Sigmoid colon (tissue), 4 donors: ENCODE data around the gene SMARCAD1.

Source experiments
- POLR2A ChIP-seq, 2 donors: fragments of 450-650 bp; IDR thresholded peaks; one replicate each; pipeline ENCODE4 v1.6.1; 2016; ENCODE audit warnings: antibody characterized with exemption in 2 of 2, mild to moderate bottlenecking in 2 of 2, moderate library complexity in 2 of 2
- POLR2AphosphoS5 ChIP-seq, 4 donors: sonication (generic); formaldehyde crosslinking; IDR thresholded peaks; one replicate each; pipeline ENCODE4 v1.6.1; 2017; ENCODE audit warnings: antibody characterized with exemption in 4 of 4
- TF ChIP-seq, protein P1 (sequence below), 4 experiments: fragments of 450-650 bp in 3 of 4; fragments of 200-600 bp in 1 of 4; IDR thresholded peaks; one replicate each; pipeline ENCODE4 v1.5.1; 2016 to 2019; ENCODE audit warnings: antibody characterized with exemption in 4 of 4, mild to moderate bottlenecking in 3 of 4, moderate library complexity in 2 of 4

DNA sequence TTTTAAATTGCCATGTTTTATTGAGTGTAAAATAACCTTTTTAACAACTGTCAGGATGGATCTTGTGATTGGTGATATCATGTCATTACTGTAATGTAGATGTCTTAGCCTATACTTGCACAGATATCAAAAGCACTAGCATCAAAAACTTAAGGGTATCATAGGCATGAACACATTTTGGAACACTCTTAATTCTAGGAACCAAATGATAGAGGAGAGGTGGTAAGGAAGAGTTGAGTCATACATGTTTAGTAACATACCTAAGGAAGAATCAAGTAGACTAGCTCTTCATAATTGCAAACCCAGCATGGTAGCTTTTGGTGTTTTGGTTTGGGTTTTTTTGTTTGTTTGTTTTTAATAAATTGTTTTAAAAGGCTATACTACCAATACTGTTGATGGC is 43.4 kb downstream of the SMARCAD1 start:
- TF ChIP-seq, protein P1, sequence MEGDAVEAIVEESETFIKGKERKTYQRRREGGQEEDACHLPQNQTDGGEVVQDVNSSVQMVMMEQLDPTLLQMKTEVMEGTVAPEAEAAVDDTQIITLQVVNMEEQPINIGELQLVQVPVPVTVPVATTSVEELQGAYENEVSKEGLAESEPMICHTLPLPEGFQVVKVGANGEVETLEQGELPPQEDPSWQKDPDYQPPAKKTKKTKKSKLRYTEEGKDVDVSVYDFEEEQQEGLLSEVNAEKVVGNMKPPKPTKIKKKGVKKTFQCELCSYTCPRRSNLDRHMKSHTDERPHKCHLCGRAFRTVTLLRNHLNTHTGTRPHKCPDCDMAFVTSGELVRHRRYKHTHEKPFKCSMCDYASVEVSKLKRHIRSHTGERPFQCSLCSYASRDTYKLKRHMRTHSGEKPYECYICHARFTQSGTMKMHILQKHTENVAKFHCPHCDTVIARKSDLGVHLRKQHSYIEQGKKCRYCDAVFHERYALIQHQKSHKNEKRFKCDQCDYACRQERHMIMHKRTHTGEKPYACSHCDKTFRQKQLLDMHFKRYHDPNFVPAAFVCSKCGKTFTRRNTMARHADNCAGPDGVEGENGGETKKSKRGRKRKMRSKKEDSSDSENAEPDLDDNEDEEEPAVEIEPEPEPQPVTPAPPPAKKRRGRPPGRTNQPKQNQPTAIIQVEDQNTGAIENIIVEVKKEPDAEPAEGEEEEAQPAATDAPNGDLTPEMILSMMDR (IDR thresholded peaks at IDR 0.05), result no peak
- no peak for TF ChIP-seq POLR2AphosphoS5 (IDR thresholded peaks at IDR 0.05)
- TF ChIP-seq POLR2A (IDR thresholded peaks at IDR 0.05), result no peak
